ENCODE results near the gene TJP3. TPM values are rescaled to one million over a fixed set of nuclear protein-coding genes. Genes with fewer than 3 reads are reported as not detected.
"Not testable (repeated sequence)": the region's sequence is repeated elsewhere in the genome, so short reads cannot be mapped to it uniquely, and the experiment has no call there.

Gene TJP3
- total and polyA plus RNA-seq, 8 donors = 31.9 to 204 (median 94.1) TPM

GRCh38 chr19:3665681-3666544, 42.3 kb upstream of the TJP3 start:
- Histone ChIP-seq H3K4me1 (peaks cover 25 to 52% (median 37%) of the 10 kb centered on the region in 4 donors), H3K27me3 (no peaks in the 10 kb centered on the region), H3K4me3 (no peak overlapping the region), H3K27ac (no peak overlapping the region), H3K36me3 (peaks cover 20 to 61% (median 57%) of the 10 kb centered on the region in 4 donors), H3K9me3 (no peaks in the 10 kb centered on the region)
- DNase-seq = peak; percentile 69 to 79
- TF ChIP-seq EP300 (IDR thresholded peaks at IDR 0.05) = no peak
- no peak for TF ChIP-seq POLR2A (IDR thresholded peaks at IDR 0.05)
- TF ChIP-seq POLR2AphosphoS5 (IDR thresholded peaks at IDR 0.05) = no peak
- TF ChIP-seq, protein P1, sequence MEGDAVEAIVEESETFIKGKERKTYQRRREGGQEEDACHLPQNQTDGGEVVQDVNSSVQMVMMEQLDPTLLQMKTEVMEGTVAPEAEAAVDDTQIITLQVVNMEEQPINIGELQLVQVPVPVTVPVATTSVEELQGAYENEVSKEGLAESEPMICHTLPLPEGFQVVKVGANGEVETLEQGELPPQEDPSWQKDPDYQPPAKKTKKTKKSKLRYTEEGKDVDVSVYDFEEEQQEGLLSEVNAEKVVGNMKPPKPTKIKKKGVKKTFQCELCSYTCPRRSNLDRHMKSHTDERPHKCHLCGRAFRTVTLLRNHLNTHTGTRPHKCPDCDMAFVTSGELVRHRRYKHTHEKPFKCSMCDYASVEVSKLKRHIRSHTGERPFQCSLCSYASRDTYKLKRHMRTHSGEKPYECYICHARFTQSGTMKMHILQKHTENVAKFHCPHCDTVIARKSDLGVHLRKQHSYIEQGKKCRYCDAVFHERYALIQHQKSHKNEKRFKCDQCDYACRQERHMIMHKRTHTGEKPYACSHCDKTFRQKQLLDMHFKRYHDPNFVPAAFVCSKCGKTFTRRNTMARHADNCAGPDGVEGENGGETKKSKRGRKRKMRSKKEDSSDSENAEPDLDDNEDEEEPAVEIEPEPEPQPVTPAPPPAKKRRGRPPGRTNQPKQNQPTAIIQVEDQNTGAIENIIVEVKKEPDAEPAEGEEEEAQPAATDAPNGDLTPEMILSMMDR (IDR thresholded peaks at IDR 0.05) = peak in 6 of 7 experiments; percentile 94 to 99 (median 98)
- 28 to 49% (median 38%) methylated on average over 27 to 40 of the region's 40 CpGs for WGBS, 5 donors
- intact Hi-C loops (cut with DNase I; ENCODE audit: low total_unique reads) = loop anchor here (5.0 kb wide), 2 partner anchors 36 to 156 kb away; partner anchors contain the start of gene PIP5K1C

- intact Hi-C loops (cut with DNase I; ENCODE audit: low total_unique reads) = loop anchor here (5.0 kb wide), 2 partner anchors 36 to 156 kb away; partner anchors contain the start of gene PIP5K1C
- peaks cover 20 to 55% (median 52%) of the 10 kb centered on the region in 4 donors for H3K36me3 ChIP-seq
- H3K9me3 ChIP-seq, DNase-seq, H3K27me3 ChIP-seq, H3K4me3 ChIP-seq: not testable (repeated sequence)
- WGBS, 5 donors = 84 to 92% (median 90%) methylated on average over 14 of the region's 14 CpGs
- H3K27ac ChIP-seq = peak overlapping the region in 1 of 5 donors; percentile 89
- H3K4me1 ChIP-seq = peaks cover 29 to 58% (median 43%) of the 10 kb centered on the region in 4 donors
Observed at GRCh38 chr19:3666545-3666856, 41.7 kb upstream of the TJP3 start.

DNA sequence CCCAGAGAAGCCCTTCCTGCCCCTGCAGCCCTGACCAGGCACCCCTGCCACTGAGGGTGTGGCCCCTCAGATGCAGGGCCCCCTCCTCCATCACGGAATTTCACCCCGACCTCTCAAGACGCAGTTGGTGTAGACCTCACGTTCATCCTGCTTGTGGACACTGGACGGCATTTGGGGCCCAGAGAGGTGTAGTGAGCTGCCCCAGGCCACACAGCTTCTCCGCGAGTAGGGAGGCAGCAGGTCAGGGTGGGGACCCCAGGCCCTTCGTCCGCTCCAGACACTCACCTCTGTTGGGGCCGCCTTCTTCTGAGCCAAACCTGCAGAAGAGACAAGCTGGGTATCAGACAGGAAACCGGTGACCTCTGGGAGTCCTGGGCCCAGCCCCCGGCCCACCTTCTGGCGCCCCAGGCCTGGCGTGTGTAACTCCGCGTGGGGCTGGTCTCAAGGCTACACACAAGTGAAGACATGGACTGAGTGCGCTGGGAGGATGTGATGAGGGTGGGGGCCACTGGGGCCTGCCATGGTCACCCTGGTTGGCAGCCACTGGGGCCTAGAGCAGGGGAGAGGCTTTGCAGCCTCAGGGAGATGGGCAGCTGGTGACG, 41.0 kb upstream of the TJP3 start:
- no peak overlapping the region for H3K4me3 ChIP-seq
- no peak for DNase-seq
- TF ChIP-seq EP300 (IDR thresholded peaks at IDR 0.05) = no peak
- no peak for TF ChIP-seq POLR2A (IDR thresholded peaks at IDR 0.05)
- H3K27ac ChIP-seq = peak overlapping the region in 4 of 5 donors; percentile 89 to 97 (median 96)
- intact Hi-C loops (cut with DNase I; ENCODE audit: low total_unique reads) = loop anchor here (5.0 kb wide), 2 partner anchors 35 to 155 kb away; partner anchors contain the start of gene PIP5K1C
- peaks cover 20 to 48% (median 45%) of the 10 kb centered on the region in 4 donors for H3K36me3 ChIP-seq
- no peaks in the 10 kb centered on the region for H3K9me3 ChIP-seq
- 74 to 91% (median 89%) methylated on average over 8 to 18 of the region's 18 CpGs for WGBS, 5 donors
- no peaks in the 10 kb centered on the region for H3K27me3 ChIP-seq
- peaks cover 35 to 65% (median 49%) of the 10 kb centered on the region in 4 donors for H3K4me1 ChIP-seq

GRCh38 chr19:3667766-3668165, 40.4 kb upstream of the TJP3 start:
- H3K9me3 ChIP-seq = no peaks in the 10 kb centered on the region
- peaks cover 41 to 71% (median 54%) of the 10 kb centered on the region in 4 donors for H3K4me1 ChIP-seq
- H3K27ac ChIP-seq = peak overlapping the region in 4 of 5 donors; percentile 89 to 97 (median 96)
- TF ChIP-seq POLR2AphosphoS5 (IDR thresholded peaks at IDR 0.05) = no peak
- TF ChIP-seq, protein P1 (IDR thresholded peaks at IDR 0.05) = no peak
- no peak for TF ChIP-seq EP300 (IDR thresholded peaks at IDR 0.05)
- DNase-seq = no peak
- no peak overlapping the region for H3K4me3 ChIP-seq
- intact Hi-C loops (cut with DNase I; ENCODE audit: low total_unique reads) = loop anchor here (5.0 kb wide), 2 partner anchors 35 to 155 kb away; partner anchors contain the start of gene PIP5K1C
- H3K36me3 ChIP-seq = peaks cover 20 to 42% (median 39%) of the 10 kb centered on the region in 4 donors
- no peaks in the 10 kb centered on the region for H3K27me3 ChIP-seq
- WGBS, 5 donors = 66 to 84% (median 79%) methylated on average over 12 to 17 of the region's 17 CpGs

- H3K4me3 ChIP-seq = no peak overlapping the region
- H3K4me1 ChIP-seq = peaks cover 41 to 77% (median 54%) of the 10 kb centered on the region in 4 donors
- TF ChIP-seq POLR2AphosphoS5 (IDR thresholded peaks at IDR 0.05) (no peak), POLR2A (IDR thresholded peaks at IDR 0.05) (no peak), EP300 (IDR thresholded peaks at IDR 0.05) (no peak)
- TF ChIP-seq, protein P1 (IDR thresholded peaks at IDR 0.05) = no peak
- no peaks in the 10 kb centered on the region for H3K27me3 ChIP-seq
- H3K36me3 ChIP-seq = peaks cover 12 to 37% (median 31%) of the 10 kb centered on the region in 4 donors
- H3K27ac ChIP-seq = peak overlapping the region; percentile 3 to 97 (median 95)
- H3K9me3 ChIP-seq = no peaks in the 10 kb centered on the region
- WGBS, 5 donors = 59 to 77% (median 69%) methylated on average over 32 to 34 of the region's 34 CpGs
- peak in 1 of 2 donors; percentile 37 for DNase-seq
- intact Hi-C loops (cut with DNase I; ENCODE audit: low total_unique reads) = loop anchor here (5.0 kb wide), 2 partner anchors 34 to 154 kb away; partner anchors contain the start of gene PIP5K1C
Observed at GRCh38 chr19:3668331-3669081, 39.7 kb upstream of the TJP3 start.
